H1 (cell line): ENCODE data around the gene PNLDC1. TPM values are rescaled to one million over a fixed set of nuclear protein-coding genes. Genes with fewer than 3 reads are reported as not detected.

Experiments used
- CTCF ChIA-PET: fragments of 300-600 bp; sonication (Branson Sonifier 250); formaldehyde crosslinking; loops from one replicate; lab custom pipeline; 2021; ENCODE audit not compliant: partially characterized antibody; lab: Charles Lee
- POLR2A ChIA-PET: fragments of 300-600 bp; sonication (Branson Sonifier 250); formaldehyde crosslinking; loops from one replicate; lab custom pipeline; 2021; ENCODE audit warnings: inconsistent platforms; ENCODE audit not compliant: partially characterized antibody; lab: Charles Lee
- DNase-seq, 2 experiments: peaks; one replicate each; pipeline versions ENCODE4 v3.0.0 to v3.0.0-alpha.2; 2010 to 2022; ENCODE audit warnings: low spot score in 2 of 2, low read depth in 1 of 2, mixed read lengths in 1 of 2
- FAIRE-seq: peaks from 2 replicates; lab custom pipeline; 2011; peaks lifted over from hg19 to GRCh38; lab: Jason Lieb, UNC
- H2AFZ ChIP-seq: 2 replicates; pipeline ENCODE4 v1.8.1; 2012; ENCODE audit warnings: low read length, inconsistent platforms
- H2AK5ac ChIP-seq: 2 replicates; pipeline ENCODE4 v1.6.1; 2013; ENCODE audit warnings: low read depth, low read length
- H2BK120ac ChIP-seq: replicated peaks from 2 replicates; pipeline ENCODE3; 2013; ENCODE audit warnings: low read depth, low read length, inconsistent platforms
- H2BK12ac ChIP-seq: 2 replicates; pipeline ENCODE4 v1.6.1; 2013; ENCODE audit warnings: low read depth, low read length
- H2BK15ac ChIP-seq: 2 replicates; pipeline ENCODE4 v1.6.1; 2013; ENCODE audit warnings: low read length
- H2BK20ac ChIP-seq: 2 replicates; pipeline ENCODE4 v1.6.1; 2013; ENCODE audit warnings: low read length
- H2BK5ac ChIP-seq: 2 replicates; pipeline ENCODE4 v1.6.1; 2013; ENCODE audit warnings: low read depth, low read length
- H3K14ac ChIP-seq: 2 replicates; pipeline ENCODE4 v1.6.1; 2013; ENCODE audit warnings: inconsistent platforms; ENCODE audit not compliant: insufficient read length
- H3K18ac ChIP-seq: 2 replicates; pipeline ENCODE4 v1.6.1; 2013; ENCODE audit warnings: low read length; ENCODE audit errors: extremely low read depth
- H3K23ac ChIP-seq: 2 replicates; pipeline ENCODE4 v1.6.1; 2013; ENCODE audit warnings: inconsistent platforms; ENCODE audit not compliant: insufficient read length
- H3K23me2 ChIP-seq: 2 replicates; pipeline ENCODE4 v1.6.1; 2013; ENCODE audit warnings: low read depth, low read length
- H3K27ac ChIP-seq: 2 replicates; pipeline ENCODE4 v1.6.1; 2011; ENCODE audit warnings: low read depth, low read length, inconsistent platforms
- H3K27me3 ChIP-seq, 4 experiments: replicated peaks in 1 of 4; 1 replicate in 1 of 4; 2 replicates in 3 of 4; pipeline versions ENCODE4 v1.6.1 to v1.8.1; 2011 to 2013; ENCODE audit warnings: low read length in 3 of 4, mild to moderate bottlenecking in 3 of 4, inconsistent platforms in 2 of 4, mixed read lengths in 2 of 4, moderate library complexity in 1 of 4; ENCODE audit not compliant: control insufficient read depth in 3 of 4, insufficient read depth in 3 of 4; ENCODE audit errors: extremely low read depth in 1 of 4
- H3K36me3 ChIP-seq, 4 experiments: 2 replicates each; pipeline versions ENCODE4 v1.6.1 to v1.8.1; 2011 to 2013; ENCODE audit warnings: mild to moderate bottlenecking in 4 of 4, low read length in 3 of 4, moderate library complexity in 2 of 4, control low read depth in 1 of 4, inconsistent platforms in 1 of 4; ENCODE audit not compliant: insufficient read depth in 4 of 4, control insufficient read depth in 2 of 4
- H3K4ac ChIP-seq: replicated peaks from 2 replicates; pipeline ENCODE3; 2013; ENCODE audit warnings: low read length, low read depth, mixed read lengths, inconsistent platforms; ENCODE audit not compliant: insufficient read length
- H3K4me1 ChIP-seq, 4 experiments: replicated peaks in 1 of 4; 1 replicate in 1 of 4; 2 replicates in 3 of 4; pipeline versions ENCODE4 v1.6.1 to v1.8.1; 2011 to 2013; ENCODE audit warnings: low read length in 3 of 4, inconsistent platforms in 2 of 4, mixed read lengths in 1 of 4; ENCODE audit not compliant: insufficient read depth in 4 of 4, control insufficient read depth in 3 of 4
- H3K4me2 ChIP-seq, 2 experiments: 2 replicates each; pipeline versions ENCODE4 v1.6.1 to v1.8.1; 2011 to 2013; ENCODE audit warnings: low read depth in 2 of 2, low read length in 2 of 2, control low read depth in 1 of 2, inconsistent platforms in 1 of 2, mild to moderate bottlenecking in 1 of 2; ENCODE audit not compliant: insufficient read depth in 1 of 2
- H3K4me3 ChIP-seq, 4 experiments: fragments of 200-600, 300-600 bp in 1 of 4; sonication (generic), shearing (Covaris generic), sonication (Bioruptor Twin) in 1 of 4; 2 replicates each; pipeline versions ENCODE4 v1.5.1 to v1.8.1; 2011 to 2016; ENCODE audit warnings: low read length in 4 of 4, low read depth in 3 of 4, control low read depth in 2 of 4, inconsistent platforms in 2 of 4, mild to moderate bottlenecking in 2 of 4, mixed read lengths in 1 of 4, moderate library complexity in 1 of 4; ENCODE audit not compliant: insufficient read depth in 2 of 4; ENCODE audit errors: extremely low read depth in 1 of 4
- H3K56ac ChIP-seq: replicated peaks from 2 replicates; pipeline ENCODE3; 2013; ENCODE audit warnings: low read depth, mild to moderate bottlenecking, mixed read lengths, low read length, inconsistent platforms; ENCODE audit not compliant: insufficient read length
- H3K79me1 ChIP-seq: 2 replicates; pipeline ENCODE4 v1.6.1; 2013; ENCODE audit warnings: low read depth, low read length, control low read depth
- H3K79me2 ChIP-seq, 2 experiments: 2 replicates each; pipeline versions ENCODE4 v1.6.1 to v1.8.1; 2012 to 2013; ENCODE audit warnings: low read length in 2 of 2, mild to moderate bottlenecking in 2 of 2, inconsistent platforms in 1 of 2; ENCODE audit not compliant: insufficient read depth in 2 of 2, control insufficient read depth in 1 of 2
- H3K9ac ChIP-seq, 4 experiments: replicated peaks in 1 of 4; 1 replicate in 1 of 4; 2 replicates in 3 of 4; pipeline versions ENCODE4 v1.6.1 to v1.8.1; 2011 to 2013; ENCODE audit warnings: low read depth in 3 of 4, low read length in 3 of 4, control low read depth in 2 of 4, mild to moderate bottlenecking in 2 of 4, moderate library complexity in 2 of 4, inconsistent platforms in 1 of 4; ENCODE audit errors: extremely low read depth in 1 of 4
- H3K9me3 ChIP-seq, 2 experiments: 2 replicates each; pipeline versions ENCODE4 v1.6.1 to v1.8.1; 2012 to 2013; ENCODE audit warnings: mild to moderate bottlenecking in 2 of 2, moderate library complexity in 2 of 2, control low read depth in 1 of 2, inconsistent platforms in 1 of 2, low read depth in 1 of 2, low read length in 1 of 2, mixed read lengths in 1 of 2; ENCODE audit not compliant: insufficient read depth in 2 of 2
- H4K20me1 ChIP-seq, 2 experiments: replicated peaks in 1 of 2; 2 replicates each; pipeline versions ENCODE3 to v1.8.1; 2011 to 2013; ENCODE audit warnings: inconsistent platforms in 2 of 2, low read length in 2 of 2, mild to moderate bottlenecking in 1 of 2; ENCODE audit not compliant: insufficient read depth in 2 of 2, control insufficient read depth in 1 of 2
- H4K5ac ChIP-seq: 2 replicates; pipeline ENCODE4 v1.6.1; 2013; ENCODE audit warnings: low read length, low read depth, mixed read lengths, inconsistent platforms; ENCODE audit not compliant: insufficient read length
- H4K8ac ChIP-seq: 2 replicates; pipeline ENCODE4 v1.8.0; 2013; ENCODE audit warnings: mild to moderate bottlenecking, moderate library complexity, low read length, inconsistent platforms; ENCODE audit not compliant: insufficient read depth; ENCODE audit errors: extremely low read depth
- H4K91ac ChIP-seq: replicated peaks from 2 replicates; pipeline ENCODE3; 2013; ENCODE audit warnings: low read length, mixed read lengths, inconsistent platforms; ENCODE audit not compliant: insufficient read length
- CTBP2 ChIP-seq: IDR thresholded peaks from 2 replicates; pipeline ENCODE4 v1.7.0; 2011; ENCODE audit warnings: borderline replicate concordance, mild to moderate bottlenecking, moderate library complexity, mixed read lengths, low read length; ENCODE audit not compliant: insufficient read depth, insufficient read length
- EGR1 ChIP-seq: IDR thresholded peaks from 2 replicates; pipeline ENCODE4 v1.6.1; 2011; ENCODE audit warnings: low read depth, low read length, borderline replicate concordance
- HDAC6 ChIP-seq: IDR thresholded peaks from one replicate; pipeline ENCODE4 v1.7.1; 2012; ENCODE audit warnings: low read depth, mild to moderate bottlenecking, inconsistent platforms, low read length, moderate library complexity
- MAFK ChIP-seq: IDR thresholded peaks from 2 replicates; pipeline ENCODE4 v1.6.1; 2012; ENCODE audit warnings: low read depth, mild to moderate bottlenecking, improper control_type of control experiment, low read length
- NRF1 ChIP-seq: IDR thresholded peaks from 2 replicates; pipeline ENCODE4 v1.6.1; 2011; ENCODE audit warnings: mild to moderate bottlenecking, low read depth, low read length, improper control_type of control experiment
- POU5F1 ChIP-seq: IDR thresholded peaks from 2 replicates; pipeline ENCODE4 v1.6.1; 2011; ENCODE audit warnings: low read depth, mild to moderate bottlenecking, low read length, moderate library complexity
- SP2 ChIP-seq: IDR thresholded peaks from 2 replicates; pipeline ENCODE4 v1.6.1; 2012; ENCODE audit warnings: mild to moderate bottlenecking, low read length, inconsistent platforms
- SP4 ChIP-seq: IDR thresholded peaks from 2 replicates; pipeline ENCODE4 v1.6.1; 2012; ENCODE audit warnings: low read length, inconsistent platforms
- WGBS, 2 experiments: shearing (Covaris generic) in 1 of 2; methylation state at CpG; one replicate each; pipeline versions ENCODE4 v1.1.6 to v1.1.7; 2013 to 2015; ENCODE audit warnings: low lambda C conversion rate in 2 of 2, mixed read lengths in 2 of 2, inconsistent platforms in 1 of 2, low coverage in 1 of 2, missing lambda C conversion rate in 1 of 2; ENCODE audit not compliant: insufficient replicate concordance in 2 of 2, insufficient coverage in 1 of 2, insufficient read length in 1 of 2; ENCODE audit errors: extremely low coverage in 1 of 2, missing lambda C conversion rate in 1 of 2; 5-methylcytosine and 5-hydroxymethylcytosine counted together
- polyA plus RNA-seq, 7 experiments: library from polyadenylated mRNA; depleted of rRNA in 3 of 7; stranded (reverse) in 5 of 7; unstranded in 2 of 7; fragments of >200 nt in 5 of 7; fragments of 200-250 nt in 2 of 7; gene quantifications; 1 replicate in 5 of 7; 2 replicates in 1 of 7; 4 replicates in 1 of 7; pipeline versions ENCODE4 v1.2.1 to v1.2.3, GENCODE V29; 2011 to 2013; ENCODE audit warnings: missing spikeins in 2 of 7, mixed read lengths in 2 of 7
- total RNA-seq: library from RNA; stranded (reverse); fragmentation: NEBNext Ultra II Directional; extraction: Animal tissue kit (Norgen Biotek cat#: 25700); gene quantifications from 2 replicates; pipeline ENCODE4 v1.2.1, GENCODE V29; 2021
- TF ChIP-seq, protein P1 (sequence below): IDR thresholded peaks from 2 replicates; pipeline ENCODE4 v1.6.1; 2012; ENCODE audit warnings: low read length, inconsistent platforms

Gene PNLDC1
- total and polyA plus RNA-seq, 2 of the 8 experiments (the other 6 are each of a cell fraction or from before 2014, with no cell fraction given), result 0.15 to 0.34 TPM

DNA sequence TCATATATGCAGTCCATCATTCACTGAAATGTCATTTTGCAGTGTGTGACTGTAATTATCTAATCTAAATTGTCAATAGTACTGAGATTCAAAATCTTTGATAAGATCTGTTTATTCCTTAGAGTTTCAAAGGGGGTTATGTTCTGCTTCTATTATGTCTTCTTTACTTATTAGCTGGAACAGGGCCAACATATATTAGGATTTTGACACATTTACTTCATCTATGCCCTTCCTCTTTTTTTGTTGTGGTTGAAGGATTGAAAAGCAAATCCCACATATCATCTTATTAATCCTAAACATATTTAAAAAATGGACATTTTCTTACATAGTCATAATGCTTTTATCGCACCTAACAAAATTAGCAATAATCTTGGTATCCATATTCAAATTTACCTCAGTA, 60.4 kb downstream of the PNLDC1 start:
- no peak overlapping the region for H4K91ac ChIP-seq
- H3K56ac ChIP-seq, result no peak overlapping the region
- no peaks in the 10 kb centered on the region for H3K4me1 ChIP-seq
- FAIRE-seq (no peak), DNase-seq (no peak)
- no peak overlapping the region for H3K4me3 ChIP-seq
- no peaks in the 10 kb centered on the region for H3K79me2 ChIP-seq
- no peaks in the 10 kb centered on the region for H3K79me1 ChIP-seq
- POLR2A ChIA-PET, result no interaction called here
- H2AFZ ChIP-seq, result no peak overlapping the region
- no peak overlapping the region for H4K5ac ChIP-seq
- no peaks in the 10 kb centered on the region for H3K36me3 ChIP-seq
- TF ChIP-seq SP4 (no peak), NRF1 (no peak), EGR1 (no peak), MAFK (no peak), CTBP2 (no peak), HDAC6 (no peak), POU5F1 (no peak), SP2 (no peak)
- TF ChIP-seq, protein P1, sequence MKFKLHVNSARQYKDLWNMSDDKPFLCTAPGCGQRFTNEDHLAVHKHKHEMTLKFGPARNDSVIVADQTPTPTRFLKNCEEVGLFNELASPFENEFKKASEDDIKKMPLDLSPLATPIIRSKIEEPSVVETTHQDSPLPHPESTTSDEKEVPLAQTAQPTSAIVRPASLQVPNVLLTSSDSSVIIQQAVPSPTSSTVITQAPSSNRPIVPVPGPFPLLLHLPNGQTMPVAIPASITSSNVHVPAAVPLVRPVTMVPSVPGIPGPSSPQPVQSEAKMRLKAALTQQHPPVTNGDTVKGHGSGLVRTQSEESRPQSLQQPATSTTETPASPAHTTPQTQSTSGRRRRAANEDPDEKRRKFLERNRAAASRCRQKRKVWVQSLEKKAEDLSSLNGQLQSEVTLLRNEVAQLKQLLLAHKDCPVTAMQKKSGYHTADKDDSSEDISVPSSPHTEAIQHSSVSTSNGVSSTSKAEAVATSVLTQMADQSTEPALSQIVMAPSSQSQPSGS, result no peak
- no peak overlapping the region for H2AK5ac ChIP-seq
- no peak overlapping the region for H2BK15ac ChIP-seq
- no peak overlapping the region for H3K18ac ChIP-seq
- no peaks in the 10 kb centered on the region for H3K23me2 ChIP-seq
- H2BK12ac ChIP-seq, result no peak overlapping the region
- 96 to 100% methylated on average over 1 of the region's 1 CpG for WGBS, 2 experiments
- no peak overlapping the region for H3K4ac ChIP-seq
- no peak overlapping the region for H2BK5ac ChIP-seq
- no peak overlapping the region for H2BK120ac ChIP-seq
- no peak overlapping the region for H3K9ac ChIP-seq
- H3K27me3 ChIP-seq, result no peaks in the 10 kb centered on the region
- H3K9me3 ChIP-seq, result no peaks in the 10 kb centered on the region
- H4K8ac ChIP-seq, result no peak overlapping the region
- H3K4me2 ChIP-seq, result no peak overlapping the region
- H3K27ac ChIP-seq, result no peak overlapping the region
- H2BK20ac ChIP-seq, result no peak overlapping the region
- no peak overlapping the region for H3K14ac ChIP-seq
- H4K20me1 ChIP-seq, result no peaks in the 10 kb centered on the region
- CTCF ChIA-PET, result interaction anchor here (1.0 to 2.4 kb wide), 2 partner anchors 8 to 228 kb away, joined by 3 to 8 read pairs; no protein-coding TSS in a partner anchor
- no peak overlapping the region for H3K23ac ChIP-seq
